Vagina (tissue), 2 donors: ENCODE results near the gene LRRC27.

ENCODE experiments used
- CTCF ChIP-seq, 3 experiments: fragments of 450-650 bp in 2 of 3; fragments of 200-600 bp in 1 of 3; sonication (generic) in 1 of 3; IDR thresholded peaks; one replicate each; pipeline ENCODE4 v1.5.1; 2017 to 2019; ENCODE audit warnings: antibody characterized with exemption in 3 of 3, mild to moderate bottlenecking in 2 of 3, moderate library complexity in 2 of 3
- POLR2A ChIP-seq, 2 donors: fragments of 450-650 bp; IDR thresholded peaks; one replicate each; pipeline ENCODE4 v1.6.1; 2017; ENCODE audit warnings: antibody characterized with exemption in 2 of 2, mild to moderate bottlenecking in 2 of 2, moderate library complexity in 2 of 2

DNA sequence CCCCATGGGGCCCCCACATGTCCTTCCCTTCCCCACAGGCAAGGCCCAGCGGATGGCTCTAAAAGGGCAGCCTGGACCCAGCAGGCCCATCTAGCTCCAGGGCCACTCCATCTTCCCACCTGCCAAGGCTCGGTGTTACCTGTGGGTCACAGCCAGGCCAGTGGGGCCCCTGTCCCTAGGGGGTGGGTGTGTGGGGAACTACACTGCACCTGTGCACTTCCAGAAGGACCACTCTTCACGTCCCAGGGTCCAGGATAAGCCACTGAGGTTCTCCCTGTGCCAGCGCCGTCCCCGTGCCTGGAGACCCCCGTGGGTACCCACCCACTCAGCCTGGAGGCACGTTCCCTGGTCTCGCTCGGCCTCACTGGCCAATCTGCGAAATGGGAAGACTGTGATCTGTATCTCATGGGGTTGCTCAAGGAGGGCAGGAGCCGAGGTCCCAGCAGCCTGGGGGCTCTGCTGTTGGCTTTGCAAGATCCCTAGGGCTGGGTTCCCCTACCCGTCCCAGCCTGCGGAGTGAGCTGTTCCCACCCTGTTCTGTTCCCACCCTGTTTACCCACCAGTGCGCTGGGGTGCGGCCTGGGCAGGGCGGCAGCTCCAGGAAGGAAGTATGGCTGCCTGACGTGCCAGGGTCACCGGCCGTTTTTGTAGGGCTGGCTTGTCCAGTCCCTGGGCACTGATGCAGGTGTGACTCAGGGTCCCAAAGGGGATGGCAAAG lies 69.6 kb downstream of the LRRC27 start:
- TF ChIP-seq CTCF (IDR thresholded peaks at IDR 0.05) (no peak), POLR2A (IDR thresholded peaks at IDR 0.05) (no peak)
